Measurements from ENCODE around the gene BCL2L1.
"Not testable (repeated sequence)": the region's sequence is repeated elsewhere in the genome, so short reads cannot be mapped to it uniquely, and the experiment has no call there.

Gene BCL2L1

GRCh38 chr20:31648104-31648503 is 74.6 kb downstream of the BCL2L1 start:
- not testable (repeated sequence) for DNase-seq (ENCODE audit: low read depth in 2 of 2)

DNA sequence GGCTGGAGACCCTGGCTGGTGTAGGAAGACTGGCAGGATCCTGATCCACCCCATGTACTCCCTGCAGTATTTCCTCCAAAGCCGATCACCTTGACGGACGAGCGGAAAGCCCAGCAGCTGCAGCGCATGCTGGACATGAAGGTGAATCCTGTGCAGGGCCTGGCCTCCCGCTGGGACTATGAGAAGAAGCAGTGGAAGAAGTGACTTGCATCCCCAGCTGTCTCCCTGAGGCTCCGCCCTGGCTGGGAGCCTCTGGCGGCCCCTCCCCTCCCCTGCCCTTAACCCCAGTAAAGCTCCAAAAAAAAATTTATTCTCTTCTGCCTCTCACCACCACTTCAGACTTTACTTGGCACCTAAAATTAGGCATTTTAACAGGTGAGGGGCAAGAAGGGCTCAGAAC is 78.0 kb downstream of the BCL2L1 start:
- no peak for DNase-seq (ENCODE audit: low read depth in 2 of 2)

- no peak for DNase-seq (ENCODE audit: low read depth in 2 of 2)
Measured at GRCh38 chr20:31643522-31643921, 79.1 kb downstream of the BCL2L1 start.

DNA sequence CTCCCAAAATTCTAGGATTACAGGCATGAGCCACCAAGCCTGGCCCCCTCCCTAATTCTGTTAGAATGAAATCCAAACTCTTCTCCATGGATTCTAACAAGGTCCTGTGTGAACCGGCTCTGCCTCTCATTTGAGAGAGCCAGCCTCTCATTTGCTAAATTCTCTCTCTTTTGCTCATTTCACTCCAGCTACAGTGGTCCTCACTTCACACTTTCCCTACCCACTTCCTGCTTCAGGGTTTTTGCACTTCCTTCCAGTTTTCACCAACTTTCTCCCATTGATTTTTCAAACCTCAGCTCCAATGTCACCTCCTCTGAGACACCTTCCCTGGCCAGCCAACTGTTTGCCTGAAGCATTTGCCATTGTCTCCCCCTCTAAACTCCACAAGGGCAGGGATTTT is 79.8 kb downstream of the BCL2L1 start:
- DNase-seq (ENCODE audit: low read depth in 2 of 2) = no peak

GRCh38 chr20:31641391-31641790 is 81.3 kb downstream of the BCL2L1 start:
- no peak for DNase-seq (ENCODE audit: low read depth in 2 of 2)

DNA sequence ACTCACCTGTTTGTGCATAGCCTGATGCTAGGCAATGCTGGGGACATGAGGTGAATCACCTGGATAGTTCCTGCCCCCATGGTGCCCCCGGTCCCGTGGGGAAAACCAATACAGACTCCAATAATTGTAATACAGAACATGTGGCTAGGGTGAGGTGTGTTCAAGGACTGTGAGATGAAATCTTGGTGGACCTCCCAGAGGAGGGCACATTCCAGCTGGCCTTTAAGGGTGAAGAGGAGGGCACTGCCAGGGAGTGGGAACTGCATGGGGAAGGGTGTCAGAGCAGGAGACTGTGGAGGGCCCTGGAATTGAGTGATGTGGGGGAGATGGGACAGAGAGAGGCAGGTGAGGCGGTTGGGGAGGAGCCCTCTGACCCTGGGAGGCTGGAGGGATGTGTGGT is 82.4 kb downstream of the BCL2L1 start:
- no peak for DNase-seq (ENCODE audit: low read depth in 2 of 2)

DNA sequence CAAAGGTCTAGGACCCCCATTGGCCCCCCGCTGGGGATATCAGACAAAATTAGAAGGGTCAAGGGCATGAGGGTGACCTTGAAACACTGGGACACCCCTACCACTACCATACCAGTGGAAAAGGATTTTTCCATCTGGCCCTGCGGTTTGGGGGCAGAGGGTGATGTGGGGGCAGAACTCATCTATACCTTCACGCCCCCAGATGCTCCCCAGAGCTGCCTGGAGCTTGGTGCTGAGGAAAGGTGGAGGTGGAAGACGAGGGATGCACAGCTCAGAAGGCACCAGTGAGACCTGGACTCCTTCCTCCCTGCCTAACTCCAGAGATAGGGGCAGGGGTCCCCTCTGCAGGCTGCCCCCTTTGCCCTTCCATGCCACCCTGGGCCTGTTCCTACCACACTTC is 83.9 kb downstream of the BCL2L1 start:
- no peak for DNase-seq (ENCODE audit: low read depth in 2 of 2)

DNA sequence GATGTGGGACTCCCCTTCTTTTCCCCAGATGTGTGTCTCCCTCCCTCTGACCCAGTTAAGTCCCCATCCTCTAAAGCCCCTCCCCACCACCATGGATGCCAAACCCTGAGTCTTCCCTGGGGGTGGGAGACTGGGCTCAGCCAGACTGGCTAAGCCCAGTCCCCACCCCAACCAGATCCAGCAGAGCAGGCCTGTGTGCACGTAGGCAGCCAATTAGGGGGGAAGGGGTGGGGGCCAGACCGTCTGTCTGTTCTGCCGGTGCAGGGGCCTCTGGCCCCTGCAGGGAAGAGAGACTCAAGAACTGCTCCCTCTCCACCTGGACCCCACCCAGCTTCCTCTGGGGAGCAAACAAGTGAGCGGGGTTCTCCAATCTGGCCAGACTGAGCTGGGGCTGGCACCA is 84.4 kb downstream of the BCL2L1 start:
- no peak for DNase-seq (ENCODE audit: low read depth in 2 of 2)

DNA sequence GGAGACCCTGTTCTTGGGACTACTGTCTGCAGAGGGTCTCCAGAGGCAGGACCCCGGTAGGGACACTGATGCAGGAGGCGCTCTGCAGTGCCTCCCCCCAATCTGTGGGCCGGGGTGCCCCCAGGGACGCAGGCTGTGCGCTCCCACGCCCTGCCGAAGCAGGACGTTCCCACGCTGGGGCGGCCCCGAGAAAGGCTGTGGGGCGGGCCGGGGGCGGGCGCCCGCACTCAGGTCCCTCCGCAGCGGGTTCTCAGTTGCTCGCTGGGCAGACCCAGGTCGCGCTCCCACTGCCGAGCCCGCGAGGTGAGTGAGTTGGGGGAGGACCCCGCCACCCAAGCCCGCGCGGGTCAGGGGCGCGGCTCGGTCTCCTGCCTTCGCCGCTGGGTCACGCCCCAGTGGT is 85.0 kb downstream of the BCL2L1 start, which contains the start of gene COX4I2:
Gene COX4I2 (plus strand): TSS at position 253 of the 400 bp plus-strand sequence. CDS start 1,106 bp downstream, outside the sequence.
- no peak for DNase-seq (ENCODE audit: low read depth in 2 of 2)

GRCh38 chr20:31633339-31633914 is 89.2 kb downstream of the BCL2L1 start:
- no peak for DNase-seq (ENCODE audit: low read depth in 2 of 2)

GRCh38 chr20:31632548-31633338 is 89.9 kb downstream of the BCL2L1 start:
- no peak for DNase-seq (ENCODE audit: low read depth in 2 of 2)

- no peak for DNase-seq (ENCODE audit: low read depth in 2 of 2)
Measured at GRCh38 chr20:31630187-31630790, 92.4 kb downstream of the BCL2L1 start.

GRCh38 chr20:31628057-31628456 is 94.6 kb downstream of the BCL2L1 start:
- not testable (repeated sequence) for DNase-seq (ENCODE audit: low read depth in 2 of 2)

DNA sequence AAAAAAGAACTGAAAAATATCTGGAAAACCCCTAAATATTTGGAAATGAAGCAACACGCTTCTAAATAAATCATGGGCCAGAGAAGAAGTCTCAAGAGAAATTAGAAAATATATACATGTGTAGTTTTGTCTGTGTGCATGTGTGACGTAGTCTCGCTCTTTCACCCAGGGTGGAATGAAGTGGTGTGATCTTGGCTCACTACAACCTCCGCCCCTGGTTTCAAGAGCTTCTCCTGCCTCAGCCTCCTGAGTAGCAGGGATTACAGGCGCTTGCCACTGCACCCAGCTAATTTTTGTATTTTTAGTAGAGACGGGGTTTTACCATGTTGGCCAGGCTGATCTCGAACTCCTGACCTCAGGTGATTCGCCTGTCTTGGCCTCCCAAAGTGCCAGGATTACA is 96.1 kb downstream of the BCL2L1 start:
- DNase-seq (ENCODE audit: low read depth in 2 of 2) = not testable (repeated sequence)

GRCh38 chr20:31623123-31623505 is 99.6 kb downstream of the BCL2L1 start:
- not testable (repeated sequence) for DNase-seq (ENCODE audit: low read depth in 2 of 2)

- no peak for DNase-seq (ENCODE audit: low read depth in 2 of 2)
Measured at GRCh38 chr20:31620246-31620645, 102.4 kb downstream of the BCL2L1 start.

DNA sequence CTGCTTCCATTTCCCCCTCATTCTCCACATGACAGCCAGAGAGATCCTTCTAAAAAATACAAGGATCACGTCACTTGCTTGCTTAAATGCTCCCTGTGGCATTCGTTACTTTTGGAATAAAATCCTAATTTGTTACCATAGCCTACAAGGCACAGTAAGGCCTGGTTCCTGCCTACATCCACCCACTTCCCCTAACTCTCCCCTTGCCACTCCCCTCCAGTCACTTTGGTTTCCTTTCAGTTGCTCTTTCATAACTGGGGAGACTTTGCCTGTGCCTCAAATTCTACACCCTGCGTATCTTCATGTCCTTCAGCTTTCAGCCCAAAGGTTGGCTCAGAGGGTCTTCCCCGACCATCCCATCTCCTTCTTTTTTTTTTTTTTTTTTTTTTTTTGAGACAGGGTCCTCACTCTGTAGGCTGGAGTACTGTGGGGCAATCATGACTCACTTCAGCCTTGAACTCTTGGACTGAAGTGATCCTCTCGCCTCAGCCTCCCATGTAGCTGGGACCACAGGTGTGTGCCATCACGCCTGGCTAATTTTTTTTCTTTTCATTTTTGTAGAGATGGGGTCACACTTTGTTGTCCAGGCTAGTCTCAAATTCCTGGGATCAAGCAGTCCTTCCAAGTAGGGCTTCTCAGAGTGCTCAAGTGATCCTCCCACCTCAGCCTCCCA is 105.1 kb downstream of the BCL2L1 start:
- no peak for DNase-seq (ENCODE audit: low read depth in 2 of 2)

DNA sequence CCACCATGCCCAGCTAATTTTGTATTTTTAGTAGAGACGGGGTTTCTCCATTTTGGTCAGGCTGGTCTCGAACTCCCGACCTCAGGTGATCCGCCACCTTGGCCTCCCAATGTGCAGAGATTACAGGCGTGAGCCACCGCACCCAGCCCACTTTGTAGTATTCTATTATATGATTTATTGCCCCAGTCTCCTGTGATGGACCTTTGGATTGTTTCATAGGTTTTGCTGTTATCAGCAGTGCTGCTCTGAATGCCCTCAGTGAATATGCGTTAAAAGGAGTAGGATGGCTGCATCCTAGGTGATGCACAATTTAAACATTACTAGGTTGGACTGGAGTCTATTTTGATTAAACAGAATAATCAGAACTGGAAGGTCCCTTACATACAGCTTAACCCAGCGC is 107.3 kb downstream of the BCL2L1 start:
- no peak for DNase-seq (ENCODE audit: low read depth in 2 of 2)

Measured in stimulated activated CD4-positive, alpha-beta T cell treated with anti-CD3 and anti-CD28 coated beads, Interleukin-15, amount 100 ng/mL, for 48 hours (primary cell).